Stimulated activated CD4-positive, alpha-beta T cell treated with anti-CD3 and anti-CD28 coated beads, Interleukin-1b, Interleukin-23, amount 100 ng/mL, for 48 hours (primary cell): ENCODE results near the gene GAL.

Source experiments
- DNase-seq: peaks from one replicate; pipeline ENCODE4 v3.0.0-alpha.2; 2020

Gene GAL

DNA sequence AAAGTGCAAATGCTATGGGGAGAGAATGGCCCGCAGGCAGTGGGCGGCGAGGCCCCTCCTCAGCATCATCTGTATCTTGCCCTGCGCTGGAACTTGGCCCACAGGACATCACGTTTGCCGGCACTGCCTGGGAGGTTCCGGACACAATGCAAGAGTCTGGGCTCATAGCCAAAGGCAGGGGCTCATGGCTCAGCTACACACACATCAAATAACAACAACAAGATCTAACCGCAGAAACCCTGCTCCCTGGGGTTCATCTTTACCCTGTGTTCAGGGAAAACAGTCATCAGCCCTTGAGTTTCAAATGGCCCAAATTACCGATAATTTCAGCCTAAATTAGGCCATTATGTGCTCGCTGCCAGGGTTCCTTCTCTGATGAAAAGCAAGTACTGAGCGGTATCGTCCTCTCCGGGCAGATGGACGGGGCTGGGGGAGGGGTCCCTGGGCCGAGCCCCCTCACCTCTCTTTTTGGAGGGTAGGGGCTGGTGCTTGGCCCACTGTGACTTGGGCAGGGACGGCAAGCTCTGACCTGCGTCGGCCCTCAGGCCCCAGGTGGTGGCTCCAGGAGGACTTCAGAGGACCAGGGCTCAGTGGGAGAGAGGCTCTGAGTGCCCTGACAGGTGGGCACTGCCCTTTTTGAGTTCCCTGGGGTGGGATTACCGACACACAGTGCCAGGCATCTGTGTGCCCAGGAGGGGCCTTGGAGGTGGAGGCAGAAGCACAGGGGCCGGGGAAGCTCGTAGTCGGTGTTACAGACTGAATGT, 25.0 kb upstream of the GAL start:
- no peak for DNase-seq

- DNase-seq, result no peak
Observed at GRCh38 chr11:68660066-68660810, 24.1 kb upstream of the GAL start.

- no peak for DNase-seq
Observed at GRCh38 chr11:68661014-68661413, 23.3 kb upstream of the GAL start.

GRCh38 chr11:68661697-68662603, 22.4 kb upstream of the GAL start:
- DNase-seq, result no peak

- DNase-seq, result no peak
Observed at GRCh38 chr11:68663482-68664010, 20.8 kb upstream of the GAL start.

GRCh38 chr11:68664141-68664540, 20.2 kb upstream of the GAL start:
- DNase-seq, result no peak

DNA sequence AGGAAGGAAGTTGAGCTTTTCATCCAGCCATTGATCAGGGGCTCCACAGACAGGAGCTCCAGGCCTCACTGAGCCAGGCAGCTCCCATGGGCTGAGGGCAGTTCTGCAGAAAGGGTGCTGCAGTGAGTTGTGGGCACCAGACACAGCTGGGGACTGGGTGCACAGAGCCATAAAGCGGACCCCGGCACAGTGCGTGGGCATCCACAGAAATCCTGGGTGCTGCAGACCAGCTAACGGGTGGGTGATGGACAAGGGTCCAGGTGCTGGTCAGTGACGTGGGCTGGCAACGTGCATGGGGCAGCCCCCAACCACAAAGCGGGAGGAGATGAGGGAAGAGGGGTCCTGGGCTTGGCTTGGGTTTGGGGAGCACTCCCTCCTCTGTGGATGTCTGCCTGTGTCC, 19.4 kb upstream of the GAL start:
- no peak for DNase-seq

DNA sequence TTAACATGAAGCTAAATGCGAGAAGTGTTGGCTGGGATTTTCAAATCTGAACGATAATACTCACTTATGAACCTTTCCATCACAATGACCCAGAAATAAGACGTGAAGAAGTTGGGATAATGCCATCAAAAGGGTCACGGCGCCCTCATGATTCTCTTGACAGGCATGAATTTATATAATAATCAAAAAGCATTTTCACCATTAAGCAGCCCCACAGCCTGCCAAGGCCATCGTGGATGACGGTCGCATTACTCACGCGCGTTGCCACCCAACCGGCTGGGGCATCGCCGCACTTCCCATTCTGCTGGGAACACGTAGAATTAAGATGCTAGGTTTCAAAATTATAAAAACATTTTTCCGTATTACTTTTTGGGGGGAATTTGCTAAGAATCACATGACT, 18.9 kb upstream of the GAL start:
- no peak for DNase-seq

DNA sequence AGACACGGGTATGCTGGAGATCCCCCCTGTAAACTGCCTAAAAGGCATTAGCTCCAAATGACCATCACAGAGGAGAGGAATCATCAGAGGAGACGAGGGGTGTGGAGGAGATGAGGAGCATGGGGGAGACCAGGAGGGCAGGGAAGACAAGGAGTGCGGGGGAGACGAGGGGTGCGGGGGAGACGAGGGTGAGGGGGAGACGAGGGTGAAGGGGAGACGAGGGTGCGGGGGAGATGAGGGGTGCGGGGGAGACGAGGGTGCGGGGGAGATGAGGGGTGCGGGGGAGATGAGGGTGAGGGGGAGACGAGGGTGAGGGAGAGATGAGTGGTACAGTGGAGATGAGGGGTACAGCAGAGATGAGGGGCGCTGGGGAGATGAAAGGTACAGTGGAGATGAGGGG, 17.5 kb upstream of the GAL start:
- DNase-seq, result no peak

DNA sequence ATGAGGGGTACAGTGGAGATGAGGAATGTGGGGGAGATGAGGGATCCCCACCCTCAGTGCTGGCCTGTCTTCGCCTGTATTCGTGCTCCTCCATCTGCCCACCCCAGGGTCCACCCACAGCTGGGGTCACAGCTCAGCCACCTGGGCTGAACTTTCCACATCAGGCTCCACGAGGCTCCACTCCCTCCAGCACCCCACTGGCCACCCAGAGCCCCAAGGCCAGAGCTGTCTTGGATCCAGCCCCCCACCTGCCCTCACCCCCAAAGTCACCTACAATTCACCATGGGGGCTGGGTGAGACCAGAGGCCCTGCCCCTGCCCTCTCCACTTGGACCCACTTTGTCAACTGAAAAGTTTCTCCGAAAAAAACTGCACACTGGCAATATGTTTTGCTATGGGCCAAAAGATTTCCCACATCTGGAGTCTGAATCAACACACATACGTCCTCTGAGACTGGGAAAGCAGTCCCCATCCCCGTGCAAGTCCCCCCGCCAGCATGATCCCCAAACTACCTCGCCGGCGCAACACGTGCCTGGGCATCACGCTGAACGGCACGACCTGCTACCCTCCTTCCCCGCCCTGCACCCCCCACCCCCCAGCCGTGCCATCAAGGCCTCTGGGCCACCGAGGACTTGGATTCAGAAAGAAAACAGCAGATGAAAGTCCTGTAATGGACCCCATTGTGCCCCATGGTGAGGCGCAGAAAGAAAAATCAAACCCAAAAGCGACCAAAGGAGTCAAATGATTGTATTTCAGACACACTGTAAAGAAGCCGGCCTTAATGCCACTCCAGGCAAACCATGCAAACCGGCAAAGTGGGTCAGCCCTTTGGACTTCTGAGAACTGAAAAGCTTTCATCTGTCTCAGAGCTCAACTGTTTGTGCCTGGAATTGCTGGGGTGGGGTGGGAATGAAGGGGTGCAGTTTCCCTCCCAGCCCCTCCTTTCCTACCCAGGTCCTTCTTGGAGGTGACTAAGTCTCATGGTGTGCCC, 16.5 kb upstream of the GAL start:
- DNase-seq, result no peak

DNA sequence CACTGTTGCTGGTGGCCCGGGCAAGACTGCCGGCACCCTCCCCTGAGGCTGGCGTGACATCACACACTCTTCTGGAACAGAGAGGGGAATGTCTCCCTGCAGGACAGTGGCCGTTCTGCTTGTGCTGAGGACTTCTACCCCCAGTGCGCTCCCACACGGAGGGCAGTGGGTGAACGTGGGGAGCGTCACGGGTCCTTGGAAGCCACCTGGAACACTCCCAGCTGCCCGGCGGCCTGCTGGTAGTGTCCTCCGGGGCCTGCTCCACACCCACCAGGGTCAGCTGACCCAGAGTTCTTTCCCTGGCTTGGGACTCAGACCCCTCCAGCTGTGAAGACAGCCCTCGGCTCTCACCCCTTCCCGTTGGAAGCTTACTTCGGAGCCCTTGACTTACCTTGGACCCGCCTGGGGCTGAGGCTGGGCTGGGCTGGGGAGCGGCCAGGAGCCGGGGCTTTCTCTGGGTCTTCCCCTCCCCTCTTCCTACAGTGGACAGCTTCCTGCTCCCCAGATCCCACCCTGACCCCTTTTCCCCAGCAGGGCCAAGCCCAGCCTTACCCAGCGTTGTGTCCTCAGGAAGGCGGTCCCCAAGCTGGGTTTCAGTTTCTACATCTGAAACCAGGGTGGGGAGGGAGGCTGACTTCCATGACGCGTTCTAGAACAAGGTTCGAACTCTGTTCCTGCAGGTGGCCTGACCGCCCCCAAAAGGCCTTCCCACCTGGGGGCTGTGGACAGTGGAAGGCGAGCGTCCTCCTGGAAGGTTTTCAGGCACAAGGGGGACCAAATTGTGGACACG, 14.8 kb upstream of the GAL start:
- no peak for DNase-seq

GRCh38 chr11:68670208-68670992, 13.9 kb upstream of the GAL start:
- no peak for DNase-seq

GRCh38 chr11:68673306-68673945, 10.9 kb upstream of the GAL start:
- DNase-seq, result no peak

DNA sequence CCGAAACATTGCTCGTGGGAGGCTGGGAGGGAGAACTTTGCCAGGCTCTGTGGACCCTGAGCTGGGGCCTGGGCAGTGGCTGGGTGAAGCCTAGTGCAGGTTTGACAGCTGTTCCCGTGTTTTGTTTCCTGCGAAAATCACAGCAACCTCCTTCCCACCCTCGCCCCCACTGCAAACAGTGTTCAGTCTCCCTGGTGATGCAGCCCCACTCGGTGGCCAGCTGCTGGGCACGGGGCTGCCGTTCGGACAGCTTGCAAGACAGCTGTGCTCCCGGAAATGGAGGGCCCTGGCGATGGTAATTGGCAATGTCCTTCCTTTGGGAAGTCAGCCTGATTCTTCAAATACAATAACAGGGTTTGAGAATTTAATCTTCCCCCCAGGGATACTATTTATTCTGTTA, 10.4 kb upstream of the GAL start:
- no peak for DNase-seq

GRCh38 chr11:68674461-68674860, 9.9 kb upstream of the GAL start:
- no peak for DNase-seq

GRCh38 chr11:68677432-68677831, 6.9 kb upstream of the GAL start:
- DNase-seq, result no peak

GRCh38 chr11:68678031-68678441, 6.3 kb upstream of the GAL start:
- DNase-seq, result no peak

DNA sequence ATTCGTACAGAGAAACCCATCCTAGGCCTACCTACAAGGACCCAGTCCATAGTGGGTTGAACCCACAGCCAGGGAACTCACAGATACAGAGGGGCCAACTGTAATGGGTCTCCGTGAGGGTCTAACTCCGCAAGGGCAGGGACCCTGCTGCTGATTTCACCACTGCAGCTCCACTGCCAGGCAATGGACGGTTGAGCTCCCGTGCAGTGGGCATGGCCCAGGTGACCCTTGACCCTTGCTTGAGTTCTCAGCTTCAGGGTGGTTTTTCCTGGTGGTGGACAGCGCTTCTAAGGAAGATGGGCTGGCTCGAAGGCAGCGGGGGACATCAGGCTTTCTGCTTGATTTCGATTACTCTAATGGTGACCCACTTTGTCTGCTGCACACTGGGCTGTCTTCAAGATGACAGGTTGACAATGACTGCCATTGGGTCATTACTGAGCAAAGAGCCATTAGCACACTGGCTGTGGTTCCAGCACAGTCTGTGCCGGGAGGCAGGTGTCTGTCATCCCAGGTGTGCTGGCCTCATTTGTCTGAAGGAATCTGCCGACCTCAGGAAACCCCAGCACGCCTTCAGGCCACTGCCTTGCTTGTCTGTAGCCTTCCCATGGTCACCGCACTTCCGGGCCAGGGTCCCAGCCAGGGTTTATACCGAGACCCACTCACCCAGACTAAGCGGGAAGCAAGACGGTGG, 3.7 kb upstream of the GAL start:
- no peak for DNase-seq

DNA sequence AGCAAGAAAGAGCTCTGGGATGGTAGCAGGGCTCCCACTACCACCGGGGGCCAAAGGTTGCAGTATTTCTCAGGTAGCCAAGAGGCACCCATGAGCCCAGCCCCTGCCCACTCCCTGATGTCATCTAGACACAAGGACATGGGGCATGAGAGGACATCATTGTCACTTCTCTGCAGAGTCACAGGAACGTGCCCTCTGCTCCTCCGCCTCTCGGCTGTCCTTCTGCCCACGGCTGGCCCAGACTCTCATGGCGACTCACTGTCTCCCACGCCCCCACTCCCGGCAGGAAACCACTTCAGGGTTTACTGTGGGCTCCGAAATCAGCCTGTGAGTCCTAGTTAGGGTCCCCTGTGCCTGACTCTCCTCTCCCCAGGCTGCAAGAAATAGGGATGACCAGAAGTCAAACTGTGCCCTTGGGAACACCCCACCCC, 1.8 kb upstream of the GAL start:
- no peak for DNase-seq
